Loucy (cell line): Measurements from ENCODE around the gene PPM1N.

Source experiments
- H2AFZ ChIP-seq: fragments of 200-600 bp; sonication (generic); 2 replicates; pipeline ENCODE4 v1.6.0; 2016; ENCODE audit warnings: antibody characterized with exemption, mild to moderate bottlenecking, low read length, moderate library complexity
- H3F3A ChIP-seq: fragments of 200-600 bp; 2 replicates; pipeline ENCODE4 v1.6.0; 2016; ENCODE audit warnings: antibody characterized with exemption, low read depth, mild to moderate bottlenecking
- H3K27me3 ChIP-seq: fragments of 200-600 bp; sonication (generic); 2 replicates; pipeline ENCODE4 v1.6.1; 2014; ENCODE audit warnings: low read length, mild to moderate bottlenecking; ENCODE audit not compliant: insufficient read depth, poor library complexity, severe bottlenecking
- H3K36me3 ChIP-seq: fragments of 200-600 bp; sonication (generic); 2 replicates; pipeline ENCODE4 v1.6.1; 2016; ENCODE audit warnings: low read length; ENCODE audit not compliant: insufficient read depth
- H3K4me1 ChIP-seq: fragments of 200-600 bp; sonication (generic); 2 replicates; pipeline ENCODE4 v1.5.1; 2014; ENCODE audit warnings: low read length, mild to moderate bottlenecking; ENCODE audit not compliant: insufficient read depth, poor library complexity, severe bottlenecking
- H3K4me2 ChIP-seq: fragments of 200-600 bp; sonication (generic); 2 replicates; pipeline ENCODE4 v1.6.0; 2014; ENCODE audit warnings: antibody characterized with exemption, low read length, low read depth, mild to moderate bottlenecking; ENCODE audit not compliant: poor library complexity, severe bottlenecking
- H3K4me3 ChIP-seq: fragments of 200-600 bp; sonication (generic); 2 replicates; pipeline ENCODE4 v1.5.1; 2014; ENCODE audit warnings: low read length, mild to moderate bottlenecking, mixed read lengths; ENCODE audit not compliant: poor library complexity, severe bottlenecking
- H3K79me2 ChIP-seq: fragments of 200-600 bp; sonication (generic); 2 replicates; pipeline ENCODE4 v1.6.1; 2014; ENCODE audit warnings: low read length; ENCODE audit not compliant: insufficient read depth
- H3K9ac ChIP-seq: fragments of 200-600 bp; sonication (generic); 2 replicates; pipeline ENCODE4 v1.6.0; 2014; ENCODE audit warnings: mild to moderate bottlenecking, low read depth, low read length, moderate library complexity; ENCODE audit not compliant: poor library complexity, severe bottlenecking
- H3K9me2 ChIP-seq: fragments of 200-600 bp; sonication (generic); replicated peaks from 2 replicates; pipeline ENCODE4 v1.6.1; 2016; ENCODE audit warnings: low read depth, low read length, mixed read lengths
- H3K9me3 ChIP-seq: fragments of 200-600 bp; sonication (generic); 2 replicates; pipeline ENCODE4 v1.6.1; 2014; ENCODE audit warnings: mild to moderate bottlenecking, antibody characterized with exemption, low read length, low read depth; ENCODE audit not compliant: insufficient read depth
- H4K20me1 ChIP-seq: fragments of 200-600 bp; sonication (generic); 2 replicates; pipeline ENCODE4 v1.6.0; 2014; ENCODE audit warnings: antibody characterized with exemption, low read length, mild to moderate bottlenecking; ENCODE audit not compliant: insufficient read depth, poor library complexity, severe bottlenecking
- EZH2phosphoT487 ChIP-seq: fragments of 200-600 bp; IDR thresholded peaks from 2 replicates; pipeline ENCODE4 v1.6.1; 2018; ENCODE audit warnings: antibody characterized with exemption, mild to moderate bottlenecking, moderate library complexity, borderline replicate concordance
- TF ChIP-seq, protein P1 (sequence below): fragments of 200-600 bp; sonication (generic); conservative IDR thresholded peaks from 2 replicates; pipeline ENCODE4 v1.5.1; 2014; ENCODE audit warnings: mild to moderate bottlenecking, antibody characterized with exemption, low read length

PPM1N gene

DNA sequence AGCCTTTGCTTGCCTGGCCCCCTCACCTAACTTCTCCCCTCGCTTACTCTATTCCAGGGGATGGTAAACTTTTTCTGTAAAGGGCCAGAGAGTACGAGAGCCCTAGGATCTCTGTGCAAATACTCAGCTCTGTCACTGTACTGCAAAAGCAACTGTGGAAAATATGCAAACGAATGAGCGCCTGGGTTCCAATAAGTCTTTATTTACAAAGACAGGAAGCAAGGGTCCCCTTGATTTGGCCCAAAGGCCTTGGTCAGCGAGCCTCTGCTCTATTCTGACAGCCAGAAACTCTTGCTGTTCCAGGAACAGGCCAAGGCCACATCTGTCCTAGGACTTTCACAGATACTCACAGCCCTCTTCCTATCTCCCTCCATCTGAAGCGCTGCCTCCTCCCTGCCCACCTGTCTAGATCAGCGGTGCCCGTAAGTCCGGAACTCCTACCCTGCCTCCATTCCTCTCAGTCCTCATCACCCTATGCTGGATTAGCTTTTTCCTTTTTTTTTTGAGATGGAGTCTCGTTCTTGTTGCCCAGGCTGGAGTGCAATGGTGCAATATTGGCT, 49.0 kb downstream of the PPM1N start:
- Histone ChIP-seq H3K4me2 (no peak overlapping the region), H3K79me2 (no peaks in the 10 kb centered on the region), H2AFZ (no peak overlapping the region), H3F3A (no peaks in the 10 kb centered on the region), H3K4me3 (no peak overlapping the region), H3K36me3 (no peaks in the 10 kb centered on the region), H3K9ac (no peak overlapping the region), H3K9me2 (no peaks in the 10 kb centered on the region), H4K20me1 (no peaks in the 10 kb centered on the region), H3K9me3 (no peaks in the 10 kb centered on the region), H3K27me3 (peaks cover 7% of the 10 kb centered on the region), H3K4me1 (peaks cover under 1% of the 10 kb centered on the region)
- TF ChIP-seq, protein P1, sequence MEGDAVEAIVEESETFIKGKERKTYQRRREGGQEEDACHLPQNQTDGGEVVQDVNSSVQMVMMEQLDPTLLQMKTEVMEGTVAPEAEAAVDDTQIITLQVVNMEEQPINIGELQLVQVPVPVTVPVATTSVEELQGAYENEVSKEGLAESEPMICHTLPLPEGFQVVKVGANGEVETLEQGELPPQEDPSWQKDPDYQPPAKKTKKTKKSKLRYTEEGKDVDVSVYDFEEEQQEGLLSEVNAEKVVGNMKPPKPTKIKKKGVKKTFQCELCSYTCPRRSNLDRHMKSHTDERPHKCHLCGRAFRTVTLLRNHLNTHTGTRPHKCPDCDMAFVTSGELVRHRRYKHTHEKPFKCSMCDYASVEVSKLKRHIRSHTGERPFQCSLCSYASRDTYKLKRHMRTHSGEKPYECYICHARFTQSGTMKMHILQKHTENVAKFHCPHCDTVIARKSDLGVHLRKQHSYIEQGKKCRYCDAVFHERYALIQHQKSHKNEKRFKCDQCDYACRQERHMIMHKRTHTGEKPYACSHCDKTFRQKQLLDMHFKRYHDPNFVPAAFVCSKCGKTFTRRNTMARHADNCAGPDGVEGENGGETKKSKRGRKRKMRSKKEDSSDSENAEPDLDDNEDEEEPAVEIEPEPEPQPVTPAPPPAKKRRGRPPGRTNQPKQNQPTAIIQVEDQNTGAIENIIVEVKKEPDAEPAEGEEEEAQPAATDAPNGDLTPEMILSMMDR = no peak
- no peak for TF ChIP-seq EZH2phosphoT487

DNA sequence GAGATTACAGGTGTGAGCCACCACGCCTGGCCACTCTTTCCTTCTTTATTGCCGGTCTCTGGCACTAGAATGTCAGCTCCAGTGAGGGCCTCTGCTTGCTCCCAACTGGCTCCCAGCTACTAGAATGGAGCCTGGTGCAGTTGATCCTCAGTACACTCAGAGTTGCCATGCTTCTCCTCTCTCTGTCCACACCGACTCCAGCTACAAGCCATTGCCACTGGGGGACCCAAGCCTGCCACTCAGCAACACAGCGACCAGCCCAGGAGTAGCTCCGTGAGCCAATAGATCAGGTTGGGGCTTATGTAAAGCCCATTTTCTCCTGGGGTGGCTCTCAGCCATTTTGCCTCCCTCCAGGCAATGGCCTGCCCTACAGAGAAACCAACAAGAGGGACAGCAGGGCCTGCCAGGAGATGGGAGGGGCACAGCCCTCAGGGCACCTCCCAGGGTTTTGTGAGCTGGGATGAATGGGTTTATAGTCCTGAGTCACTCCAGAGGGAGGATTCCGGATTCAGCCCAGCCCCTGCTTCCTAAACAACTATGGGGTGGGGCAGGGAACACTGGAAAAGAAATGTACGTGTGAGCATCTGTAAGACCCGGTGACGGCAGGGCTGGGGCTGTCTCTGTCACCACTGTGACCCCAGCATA, 49.8 kb downstream of the PPM1N start:
- TF ChIP-seq, protein P1 = no peak
- TF ChIP-seq EZH2phosphoT487 = no peak
- Histone ChIP-seq H3K27me3 (peaks cover 5% of the 10 kb centered on the region), H3K79me2 (no peaks in the 10 kb centered on the region), H2AFZ (no peak overlapping the region), H3K4me3 (no peak overlapping the region), H3F3A (no peaks in the 10 kb centered on the region), H4K20me1 (no peaks in the 10 kb centered on the region), H3K4me2 (no peak overlapping the region), H3K4me1 (no peaks in the 10 kb centered on the region), H3K36me3 (peaks cover 3% of the 10 kb centered on the region; the same call in 1 of the 2 replicates), H3K9me3 (no peaks in the 10 kb centered on the region), H3K9me2 (no peaks in the 10 kb centered on the region), H3K9ac (no peak overlapping the region)
